ENCODE measurements around the gene HOXB1.
"Not testable (repeated sequence)": the region's sequence is repeated elsewhere in the genome, so short reads cannot be mapped to it uniquely, and the experiment has no call there.

HOXB1 gene

DNA sequence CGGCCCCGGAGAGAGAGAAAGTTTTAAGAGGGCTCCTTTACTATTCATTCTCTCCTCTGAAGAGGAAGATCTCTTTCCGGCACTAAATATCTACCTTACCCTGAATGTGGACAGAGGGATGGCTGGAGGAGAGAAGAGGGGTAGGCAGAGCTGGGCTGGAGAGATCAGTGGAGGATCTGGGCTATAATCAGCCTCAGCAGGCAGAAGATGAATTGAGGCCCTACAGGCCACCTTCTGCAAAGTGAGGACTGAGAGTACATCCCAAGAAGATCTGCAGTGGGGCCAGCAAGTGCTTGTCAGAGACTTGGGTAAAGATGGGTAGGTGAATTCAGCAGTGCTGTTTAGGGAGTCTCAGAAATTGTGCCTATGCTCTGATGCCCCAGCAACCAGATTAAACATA, 6.5 kb upstream of the HOXB1 start:
- in situ Hi-C loops (cut with MboI; ENCODE audit: low pct_unique_long_range_greater_than_20kb, low sequenced_read_pairs, unreplicated experiment), result no loop called here
- no peak for DNase-seq (ENCODE audit: low spot score)

DNA sequence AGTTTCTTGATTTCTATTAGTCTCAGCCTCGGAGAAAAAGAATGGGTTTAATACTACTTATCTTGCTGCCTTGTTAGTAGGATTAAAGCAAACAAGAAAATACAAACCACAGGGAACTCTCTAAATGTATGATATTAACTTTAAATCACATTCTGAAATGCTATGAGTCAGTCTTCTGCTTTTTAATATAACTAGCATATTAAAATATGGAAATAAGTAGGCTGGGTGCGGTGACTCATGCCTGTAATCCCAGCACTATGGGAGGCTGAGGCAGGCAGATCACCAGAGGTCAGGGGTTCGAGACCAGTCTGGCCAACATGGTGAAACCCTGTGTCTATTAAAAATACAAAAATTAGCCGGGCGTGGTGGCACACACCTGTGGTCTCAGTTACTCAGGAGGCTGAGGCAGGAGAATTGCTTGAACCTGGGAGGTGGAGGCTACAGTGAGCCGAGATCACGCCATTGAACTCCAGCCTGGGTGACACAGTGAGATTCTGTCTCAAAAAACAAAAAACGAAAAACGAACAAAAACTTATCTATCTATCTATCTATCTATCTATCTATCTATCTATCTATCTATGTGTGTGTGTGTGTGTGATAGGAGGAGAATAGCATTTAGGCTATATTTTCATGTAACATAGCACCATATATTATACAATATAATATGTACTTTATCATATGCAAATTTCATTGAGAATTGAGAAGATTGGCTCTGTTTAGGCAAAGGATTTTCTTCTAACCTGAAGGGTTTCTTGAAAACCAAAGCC, 5.2 kb upstream of the HOXB1 start:
- DNase-seq (ENCODE audit: low spot score); in situ Hi-C loops (cut with MboI; ENCODE audit: low pct_unique_long_range_greater_than_20kb, low sequenced_read_pairs, unreplicated experiment): not testable (repeated sequence)

More for the DNA sequence above, 6.5 kb upstream of the HOXB1 start:
- TF ChIP-seq, protein P1, sequence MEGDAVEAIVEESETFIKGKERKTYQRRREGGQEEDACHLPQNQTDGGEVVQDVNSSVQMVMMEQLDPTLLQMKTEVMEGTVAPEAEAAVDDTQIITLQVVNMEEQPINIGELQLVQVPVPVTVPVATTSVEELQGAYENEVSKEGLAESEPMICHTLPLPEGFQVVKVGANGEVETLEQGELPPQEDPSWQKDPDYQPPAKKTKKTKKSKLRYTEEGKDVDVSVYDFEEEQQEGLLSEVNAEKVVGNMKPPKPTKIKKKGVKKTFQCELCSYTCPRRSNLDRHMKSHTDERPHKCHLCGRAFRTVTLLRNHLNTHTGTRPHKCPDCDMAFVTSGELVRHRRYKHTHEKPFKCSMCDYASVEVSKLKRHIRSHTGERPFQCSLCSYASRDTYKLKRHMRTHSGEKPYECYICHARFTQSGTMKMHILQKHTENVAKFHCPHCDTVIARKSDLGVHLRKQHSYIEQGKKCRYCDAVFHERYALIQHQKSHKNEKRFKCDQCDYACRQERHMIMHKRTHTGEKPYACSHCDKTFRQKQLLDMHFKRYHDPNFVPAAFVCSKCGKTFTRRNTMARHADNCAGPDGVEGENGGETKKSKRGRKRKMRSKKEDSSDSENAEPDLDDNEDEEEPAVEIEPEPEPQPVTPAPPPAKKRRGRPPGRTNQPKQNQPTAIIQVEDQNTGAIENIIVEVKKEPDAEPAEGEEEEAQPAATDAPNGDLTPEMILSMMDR (IDR thresholded peaks at IDR 0.05; ENCODE audit: extremely low read depth, insufficient read depth, missing control alignments), result no peak

DNA sequence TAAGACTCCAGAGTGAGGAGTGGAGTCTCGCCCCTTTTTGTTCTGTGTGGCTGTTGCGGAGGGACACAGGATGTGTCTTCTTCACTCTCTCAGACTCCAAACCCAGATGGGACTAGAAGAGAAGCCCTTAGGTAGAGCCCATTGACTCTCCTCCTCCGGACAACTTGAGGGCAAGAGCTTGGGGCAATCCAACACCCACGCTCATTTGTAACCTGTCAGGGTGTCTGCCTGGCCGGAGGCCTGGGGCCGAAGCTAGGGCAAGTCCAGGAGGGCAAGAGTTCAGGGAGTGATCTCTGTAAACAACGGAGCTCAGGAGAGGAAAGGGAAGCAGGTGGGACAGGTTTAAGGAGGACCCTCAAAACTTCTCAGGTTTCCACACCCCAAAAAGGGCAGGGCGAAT, 1.4 kb upstream of the HOXB1 start:
- in situ Hi-C loops (cut with MboI; ENCODE audit: low pct_unique_long_range_greater_than_20kb, low sequenced_read_pairs, unreplicated experiment), result no loop called here
- DNase-seq (ENCODE audit: low spot score), result no peak
- TF ChIP-seq, protein P1 (IDR thresholded peaks at IDR 0.05; ENCODE audit: extremely low read depth, insufficient read depth, missing control alignments), result no peak

DNA sequence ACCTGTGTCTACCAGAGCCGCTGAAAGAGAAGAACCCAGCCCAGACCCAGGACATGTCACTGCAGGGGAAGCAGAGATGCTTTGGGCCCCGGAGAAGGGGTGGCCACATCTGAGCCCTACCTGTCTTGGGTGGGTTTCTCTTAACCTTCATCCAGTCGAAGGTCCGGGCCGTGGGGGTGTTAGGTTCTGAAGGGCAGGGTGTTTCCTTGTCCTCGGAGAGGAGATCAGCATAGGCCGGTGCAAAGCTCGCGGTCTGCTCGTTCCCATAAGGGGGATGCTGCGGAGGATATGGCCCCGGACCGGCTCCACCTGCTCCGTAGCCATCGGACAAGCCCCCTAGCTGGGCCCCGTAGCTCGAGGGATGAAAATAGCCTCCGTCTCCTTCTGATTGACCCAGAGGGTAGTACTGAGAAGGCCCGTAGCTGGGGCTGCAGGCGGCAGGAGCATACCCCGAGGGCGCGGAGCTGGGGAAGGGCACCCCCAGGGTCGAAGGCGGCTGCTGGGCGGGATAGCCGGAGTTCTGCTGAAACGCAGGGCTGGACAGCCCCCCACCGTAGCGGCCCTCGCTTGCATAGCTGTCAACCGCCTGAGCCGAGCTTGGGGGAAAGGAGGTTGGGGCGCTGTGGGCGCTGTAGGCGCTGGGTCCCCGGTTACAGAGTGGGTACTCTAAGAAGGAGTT, 464 bp downstream of the HOXB1 start:
- DNase-seq (ENCODE audit: low spot score), result no peak
- TF ChIP-seq, protein P1 (IDR thresholded peaks at IDR 0.05; ENCODE audit: extremely low read depth, insufficient read depth, missing control alignments), result no peak
- in situ Hi-C loops (cut with MboI; ENCODE audit: low pct_unique_long_range_greater_than_20kb, low sequenced_read_pairs, unreplicated experiment), result no loop called here

DNA sequence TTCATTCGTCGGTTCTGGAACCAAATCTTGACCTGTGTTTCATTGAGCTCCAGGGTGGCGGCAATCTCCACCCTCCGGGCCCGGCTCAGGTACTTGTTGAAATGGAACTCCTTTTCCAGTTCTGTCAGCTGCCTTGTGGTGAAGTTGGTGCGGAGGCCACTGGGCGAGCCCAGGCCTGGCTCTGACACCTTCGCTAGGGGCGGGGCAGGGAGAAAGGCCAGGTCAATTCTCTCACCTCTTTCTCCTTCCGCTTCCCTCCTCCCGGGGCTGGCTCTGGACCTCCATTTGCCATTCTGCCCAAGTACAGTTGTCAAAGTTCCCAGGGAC, 1.2 kb downstream of the HOXB1 start:
- TF ChIP-seq, protein P1 (IDR thresholded peaks at IDR 0.05; ENCODE audit: extremely low read depth, insufficient read depth, missing control alignments), result no peak
- no peak for DNase-seq (ENCODE audit: low spot score)
- in situ Hi-C loops (cut with MboI; ENCODE audit: low pct_unique_long_range_greater_than_20kb, low sequenced_read_pairs, unreplicated experiment), result no loop called here

DNA sequence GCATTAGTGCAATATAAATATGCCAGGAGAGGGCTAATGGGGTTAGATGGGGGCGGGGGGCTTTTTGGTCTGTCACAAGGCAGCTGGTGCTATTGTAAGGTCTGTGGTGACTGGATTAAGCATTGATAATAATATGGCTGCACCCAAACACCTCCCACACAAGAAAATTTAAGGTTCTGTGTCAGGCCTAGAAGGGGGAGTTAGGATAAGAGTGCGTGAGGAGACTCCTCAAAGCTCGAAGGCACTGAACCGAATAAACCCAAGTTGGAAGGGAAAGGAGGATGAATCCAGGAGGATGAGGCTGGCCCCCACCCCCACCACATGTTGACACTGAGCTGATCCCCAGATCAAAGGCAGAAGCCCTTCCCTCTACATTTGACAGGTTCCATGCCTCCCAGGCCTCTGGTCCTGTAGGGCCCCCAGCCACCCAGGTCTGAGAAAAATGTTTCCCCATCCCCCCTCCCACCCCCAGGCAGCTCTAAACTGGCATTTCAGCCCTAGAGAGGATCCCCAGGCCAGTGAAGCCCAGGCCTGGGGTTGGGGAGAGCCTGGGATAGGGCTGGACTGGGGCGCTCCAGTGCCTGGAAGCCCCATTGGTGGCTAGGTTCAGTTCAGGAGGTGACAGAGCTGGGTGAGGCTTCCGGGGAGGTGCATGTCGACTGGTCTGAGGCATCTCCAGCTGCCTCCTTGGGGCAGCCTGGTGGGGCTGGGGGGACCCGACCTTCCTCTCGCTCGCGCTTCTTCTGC, 1.7 kb downstream of the HOXB1 start:
- in situ Hi-C loops (cut with MboI; ENCODE audit: low pct_unique_long_range_greater_than_20kb, low sequenced_read_pairs, unreplicated experiment), result no loop called here
- TF ChIP-seq, protein P1 (IDR thresholded peaks at IDR 0.05; ENCODE audit: extremely low read depth, insufficient read depth, missing control alignments), result no peak

More for the DNA sequence above, 1.7 kb downstream of the HOXB1 start:
- DNase-seq (ENCODE audit: low spot score), result peak; percentile 27

All from GM13977 (cell line).